K562 (cell line): ENCODE data around the gene ABLIM2. TPM values are rescaled to one million over a fixed set of nuclear protein-coding genes. Genes with fewer than 3 reads are reported as not detected.

Experiments
- ATAC-seq: fragments of 200-7000 bp; cut with Tn5 transposase; 3 replicates; pipeline ENCODE4 v1.9.1; 2020; ENCODE audit warnings: moderate library complexity
- BruUV-seq: library from RNA; stranded (reverse); fragments of 400-500 nt; replicated peaks from 2 replicates; lab custom pipeline; 2021; lab: Mats Ljungman, UMichigan
- CTCF ChIA-PET: fragments of 300-600 bp; formaldehyde crosslinking; extraction: SDS; loops from one replicate; lab custom pipeline; 2021; ENCODE audit warnings: low intra/inter-chr PET ratio; lab: Yijun Ruan, JAX
- POLR2A ChIA-PET: fragments of 300-600, 350-650 bp; sonication (Branson Sonifier 250); formaldehyde crosslinking; extraction: SDS; loops from one replicate; lab custom pipeline; 2021; ENCODE audit warnings: antibody characterized with exemption, inconsistent platforms; lab: Yijun Ruan, JAX
- DNase-seq, 4 experiments: peaks; one replicate each; pipeline versions ENCODE4 v3.0.0 to v3.0.0-alpha.2; 2011 to 2018; ENCODE audit warnings: low spot score in 3 of 4, mixed read lengths in 3 of 4; ENCODE audit errors: extremely low read depth in 1 of 4
- FAIRE-seq: peaks from 2 replicates; lab custom pipeline; 2011; peaks lifted over from hg19 to GRCh38; lab: Jason Lieb, UNC
- H2AFZ ChIP-seq: 2 replicates; pipeline ENCODE4 v1.6.0; 2011; ENCODE audit warnings: low read depth, low read length, control low read depth, inconsistent platforms
- H3K27ac ChIP-seq: fragments of 200-600 bp; 3 replicates; pipeline ENCODE4 v1.8.0; 2011; ENCODE audit warnings: low read depth, mild to moderate bottlenecking, control low read depth, inconsistent platforms, low read length, moderate library complexity, mixed read lengths; ENCODE audit errors: extremely low read depth
- H3K27me3 ChIP-seq, 2 experiments: fragments of 300-600 bp in 1 of 2; 2 replicates in 1 of 2; 3 replicates in 1 of 2; pipeline versions ENCODE4 v1.6.0 to v1.8.0; 2011; ENCODE audit warnings: inconsistent platforms in 2 of 2, low read length in 2 of 2, mild to moderate bottlenecking in 1 of 2, mixed read lengths in 1 of 2, moderate library complexity in 1 of 2; ENCODE audit not compliant: control insufficient read depth in 2 of 2, insufficient read depth in 2 of 2
- H3K36me3 ChIP-seq: fragments of 300-600 bp; 3 replicates; pipeline ENCODE4 v1.8.0; 2011; ENCODE audit warnings: mild to moderate bottlenecking, low read length, inconsistent platforms; ENCODE audit not compliant: control insufficient read depth, insufficient read depth
- H3K4me1 ChIP-seq, 2 experiments: fragments of 200-600 bp in 1 of 2; replicated peaks in 1 of 2; 2 replicates in 1 of 2; 3 replicates in 1 of 2; pipeline versions ENCODE4 v1.5.1 to v1.8.0; 2011; ENCODE audit warnings: inconsistent platforms in 2 of 2, low read length in 2 of 2, mild to moderate bottlenecking in 1 of 2, mixed read lengths in 1 of 2, moderate library complexity in 1 of 2; ENCODE audit not compliant: control insufficient read depth in 2 of 2, insufficient read depth in 2 of 2
- H3K4me2 ChIP-seq: 2 replicates; pipeline ENCODE4 v1.6.1; 2011; ENCODE audit warnings: low read length, control low read depth, inconsistent platforms, mixed read lengths; ENCODE audit not compliant: insufficient read depth
- H3K4me3 ChIP-seq: fragments of 200-600 bp; sonication (generic), shearing (Covaris generic); 2 replicates; pipeline ENCODE4 v1.5.1; 2016; ENCODE audit warnings: control low read depth, inconsistent platforms
- H3K79me2 ChIP-seq: fragments of 200-600 bp; 3 replicates; pipeline ENCODE4 v1.8.0; 2011; ENCODE audit warnings: low read length, inconsistent platforms; ENCODE audit not compliant: control insufficient read depth, insufficient read depth
- H3K9ac ChIP-seq, 2 experiments: 2 replicates each; pipeline versions ENCODE4 v1.6.0 to v1.6.1; 2011; ENCODE audit warnings: low read depth in 2 of 2, low read length in 2 of 2, control low read depth in 1 of 2, inconsistent platforms in 1 of 2, mild to moderate bottlenecking in 1 of 2, mixed read lengths in 1 of 2; ENCODE audit not compliant: insufficient read depth in 1 of 2
- H3K9me1 ChIP-seq: one replicate; pipeline ENCODE4 v1.6.0; 2011; ENCODE audit warnings: inconsistent platforms, mild to moderate bottlenecking, low read length, moderate library complexity; ENCODE audit not compliant: control insufficient read depth, insufficient read depth
- H3K9me3 ChIP-seq: replicated peaks from 2 replicates; pipeline ENCODE4 v1.5.1; 2011; ENCODE audit warnings: low read depth, low read length, inconsistent platforms; ENCODE audit not compliant: control insufficient read depth, insufficient read depth
- H4K20me1 ChIP-seq: replicated peaks from 2 replicates; pipeline ENCODE4 v1.6.1; 2011; ENCODE audit warnings: low read length, inconsistent platforms, mixed read lengths; ENCODE audit not compliant: control insufficient read depth, insufficient read depth
- CBFA2T2 ChIP-seq: fragments of 450-650 bp; conservative IDR thresholded peaks from 2 replicates; pipeline ENCODE4 v1.6.1; 2017; ENCODE audit warnings: mild to moderate bottlenecking
- DIDO1 ChIP-seq: fragments of 450-650 bp; IDR thresholded peaks from 2 replicates; pipeline ENCODE4 v1.6.1; 2016; ENCODE audit warnings: low read depth, missing biosample characterization, missing genetic modification characterization
- KLF16 ChIP-seq: IDR thresholded peaks from 2 replicates; pipeline ENCODE4 v1.6.1; 2016; ENCODE audit warnings: antibody characterized with exemption
- RAD21 ChIP-seq, 2 experiments: fragments of 250-450 bp in 1 of 2; fragments of 450-650 bp in 1 of 2; sonication (Bioruptor Pico) in 1 of 2; formaldehyde crosslinking in 1 of 2; IDR thresholded peaks in 1 of 2; conservative IDR thresholded peaks in 1 of 2; 2 replicates each; pipeline versions ENCODE4 v1.4.0 to v1.8.0; 2020 to 2022; ENCODE audit warnings: mild to moderate bottlenecking in 2 of 2, moderate library complexity in 1 of 2
- SRF ChIP-seq, 2 experiments: fragments of 250-450, 450-650 bp in 1 of 2; sonication (Bioruptor Pico) in 1 of 2; sonication (generic) in 1 of 2; formaldehyde crosslinking; IDR thresholded peaks; 2 replicates each; pipeline versions ENCODE4 v1.5.0 to v1.5.1; 2020 to 2022; ENCODE audit warnings: mild to moderate bottlenecking in 1 of 2, missing genetic modification reagents in 1 of 2
- ZFP36 ChIP-seq: fragments of 150-350 bp; IDR thresholded peaks from 2 replicates; pipeline ENCODE4 v1.6.1; 2018; ENCODE audit warnings: low read length, low read depth; ENCODE audit not compliant: partially characterized antibody
- ZNF436 ChIP-seq: fragments of 250-450, 450-650 bp; sonication (Bioruptor Pico); formaldehyde crosslinking; IDR thresholded peaks from 2 replicates; pipeline ENCODE4 v1.7.0; 2020; ENCODE audit warnings: mild to moderate bottlenecking
- WGBS: fragments of 100-300 bp; shearing (Covaris generic); methylation state at CpG from one replicate; pipeline ENCODE4 v1.1.6; 2016; ENCODE audit warnings: low coverage, mixed read lengths; ENCODE audit not compliant: insufficient coverage; ENCODE audit errors: missing lambda C conversion rate; 5-methylcytosine and 5-hydroxymethylcytosine counted together
- in situ Hi-C: fragments of 300-500 bp; cut with MboI; formaldehyde crosslinking; loops from 4 replicates; pipeline ENCODE4 v1.15.0; 2018; ENCODE audit warnings: inconsistent platforms, mixed read lengths
- intact Hi-C: fragments of 100-400 bp; cut with micrococcal nuclease; formaldehyde crosslinking; loops from 2 replicates; pipeline ENCODE4 v1.14.2; 2022
- polyA plus RNA-seq, 8 experiments: library from polyadenylated mRNA; depleted of rRNA in 4 of 8; stranded (reverse) in 5 of 8; unstranded in 3 of 8; fragments of >200 nt; fragmentation: Nextera tagmentation in 2 of 8; fragmentation: Illumina TruSeq in 1 of 8; extraction: Ambion mirVana in 2 of 8; extraction: Trizol in 1 of 8; gene quantifications; 2 replicates each; pipeline versions ENCODE4 v1.2.1 to v1.2.3, GENCODE V29; 2011 to 2014; ENCODE audit warnings: inconsistent platforms in 1 of 8, missing spikeins in 1 of 8
- total RNA-seq, 7 experiments: library from RNA; depleted of rRNA in 6 of 7; stranded (reverse); fragments of >200 nt in 6 of 7; fragmentation: Illumina TruSeq in 2 of 7; extraction: Trizol in 2 of 7; gene quantifications; 2 replicates each; pipeline versions ENCODE4 v1.2.1 to v1.2.3, GENCODE V29; 2011 to 2021; ENCODE audit warnings: low replicate concordance in 1 of 7
- TF ChIP-seq, protein P1 (sequence below), 3 experiments: IDR thresholded peaks in 2 of 3; conservative IDR thresholded peaks in 1 of 3; 2 replicates each; pipeline ENCODE4 v1.5.1; 2011 to 2012; ENCODE audit warnings: low read length in 3 of 3, mild to moderate bottlenecking in 3 of 3, control low read depth in 2 of 3, improper control_type of control experiment in 1 of 3, inconsistent platforms in 1 of 3, low read depth in 1 of 3, mixed read lengths in 1 of 3, moderate library complexity in 1 of 3; ENCODE audit not compliant: insufficient read depth in 2 of 3
- TF ChIP-seq, protein P2 (sequence below), 2 experiments: fragments of 450-650 bp; formaldehyde crosslinking in 1 of 2; IDR thresholded peaks; 2 replicates each; pipeline versions ENCODE4 v1.4.0 to v1.6.1; 2014 to 2020; ENCODE audit warnings: mild to moderate bottlenecking in 2 of 2, borderline replicate concordance in 1 of 2, low read depth in 1 of 2

Gene ABLIM2
- total and polyA plus RNA-seq, 9 of the 15 experiments (the other 6 are each of a cell fraction or from before 2014, with no cell fraction given): not detected

DNA sequence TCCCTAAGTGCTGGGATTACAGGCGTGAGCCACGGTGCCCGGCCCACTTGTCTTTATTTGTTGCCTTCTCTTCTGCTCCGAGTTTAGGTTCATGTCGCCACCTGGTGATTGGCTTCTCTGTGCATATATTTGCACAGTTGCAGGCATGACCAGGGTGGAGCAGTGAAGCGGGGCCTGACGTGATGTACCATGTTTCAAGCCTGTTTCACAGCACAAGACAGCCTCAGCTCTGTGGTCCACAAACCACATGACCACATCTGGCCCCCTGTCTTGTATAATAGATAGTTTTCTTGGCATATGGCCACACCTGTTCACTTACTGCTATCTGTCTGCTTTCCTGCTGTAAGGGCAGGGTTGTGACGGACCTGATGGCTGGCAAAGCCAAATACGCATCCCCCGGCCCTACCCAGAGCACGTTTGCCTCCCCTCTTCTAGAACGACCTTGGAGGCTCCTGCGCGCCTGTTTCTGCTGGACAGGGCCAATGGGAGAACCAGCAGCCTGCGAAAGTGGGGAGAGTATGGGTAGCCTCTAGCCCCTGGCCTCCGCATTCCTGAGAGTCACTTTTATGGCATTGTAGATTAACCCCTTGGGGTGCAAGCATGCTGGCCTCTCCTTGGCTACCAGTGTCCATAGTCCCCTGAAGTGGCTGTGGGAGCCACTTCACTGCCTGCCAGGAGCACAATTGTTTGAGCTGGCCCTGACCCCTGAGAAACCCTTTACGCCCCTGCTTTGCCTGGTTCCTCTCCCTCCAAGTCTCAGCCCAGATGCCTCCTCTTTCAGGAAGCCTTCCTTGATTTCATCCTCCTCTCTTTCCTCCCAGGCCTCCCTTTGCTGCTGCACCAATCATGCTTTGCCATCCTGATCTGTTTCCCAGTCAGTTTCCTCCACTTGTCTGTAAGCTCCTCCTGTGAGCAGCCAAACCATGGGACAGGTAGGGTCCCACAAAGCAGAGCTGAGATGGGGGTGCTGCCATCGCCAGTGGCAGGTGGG is 34.4 kb upstream of the ABLIM2 start:
- BruUV-seq: no TSS peak
- Histone ChIP-seq H3K4me2 (no peak overlapping the region), H3K36me3 (no peaks in the 10 kb centered on the region), H3K79me2 (no peaks in the 10 kb centered on the region), H3K27me3 (peaks cover 0 to 59% of the 10 kb centered on the region in 2 experiments; a peak in 2 of 5 replicates), H3K4me1 (peaks cover 2 to 25% of the 10 kb centered on the region in 2 experiments; a peak in 2 of 5 replicates), H4K20me1 (no peaks in the 10 kb centered on the region; the same call in 1 of the 2 replicates), H3K9me1 (no peaks in the 10 kb centered on the region), H2AFZ (no peak overlapping the region), H3K27ac (no peak overlapping the region), H3K4me3 (no peak overlapping the region), H3K9ac (no peak overlapping the region), H3K9me3 (no peaks in the 10 kb centered on the region)
- CTCF ChIA-PET: interaction anchor here (0.6 to 2.5 kb wide), 3 partner anchors 15 to 200 kb away, joined by 3 to 18 read pairs (median 6); no protein-coding TSS in a partner anchor
- WGBS: 32% methylated on average over 18 of the region's 18 CpGs
- peak in 1 of 4 experiments; percentile 18 for DNase-seq
- in situ Hi-C loops (no loop called here), intact Hi-C loops (no loop called here)
- POLR2A ChIA-PET: no interaction called here
- ATAC-seq: peak; percentile 48
- FAIRE-seq: peak; percentile 29
- peak; percentile 35 to 62; a peak in 3 of 4 replicates for TF ChIP-seq RAD21 (CRISPR knock-in tag; conservative IDR thresholded peaks at IDR 0.05 in 1 of 2, IDR thresholded peaks at IDR 0.05 in 1 of 2)
- TF ChIP-seq ZFP36: peak; percentile 98
- no peak for TF ChIP-seq DIDO1 (tag)
- TF ChIP-seq, protein P1, sequence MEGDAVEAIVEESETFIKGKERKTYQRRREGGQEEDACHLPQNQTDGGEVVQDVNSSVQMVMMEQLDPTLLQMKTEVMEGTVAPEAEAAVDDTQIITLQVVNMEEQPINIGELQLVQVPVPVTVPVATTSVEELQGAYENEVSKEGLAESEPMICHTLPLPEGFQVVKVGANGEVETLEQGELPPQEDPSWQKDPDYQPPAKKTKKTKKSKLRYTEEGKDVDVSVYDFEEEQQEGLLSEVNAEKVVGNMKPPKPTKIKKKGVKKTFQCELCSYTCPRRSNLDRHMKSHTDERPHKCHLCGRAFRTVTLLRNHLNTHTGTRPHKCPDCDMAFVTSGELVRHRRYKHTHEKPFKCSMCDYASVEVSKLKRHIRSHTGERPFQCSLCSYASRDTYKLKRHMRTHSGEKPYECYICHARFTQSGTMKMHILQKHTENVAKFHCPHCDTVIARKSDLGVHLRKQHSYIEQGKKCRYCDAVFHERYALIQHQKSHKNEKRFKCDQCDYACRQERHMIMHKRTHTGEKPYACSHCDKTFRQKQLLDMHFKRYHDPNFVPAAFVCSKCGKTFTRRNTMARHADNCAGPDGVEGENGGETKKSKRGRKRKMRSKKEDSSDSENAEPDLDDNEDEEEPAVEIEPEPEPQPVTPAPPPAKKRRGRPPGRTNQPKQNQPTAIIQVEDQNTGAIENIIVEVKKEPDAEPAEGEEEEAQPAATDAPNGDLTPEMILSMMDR (IDR thresholded peaks at IDR 0.05 in 2 of 3, conservative IDR thresholded peaks at IDR 0.05 in 1 of 3; ENCODE audit: insufficient read depth in 2 of 3, low read depth in 1 of 3, low read length in 3 of 3): peak in 2 of 3 experiments; percentile 15 to 42; a peak in 2 of 6 replicates
- TF ChIP-seq CBFA2T2: no peak
- TF ChIP-seq KLF16: no peak
- TF ChIP-seq ZNF436 (CRISPR knock-in tag): peak; percentile 87
- TF ChIP-seq, protein P2, sequence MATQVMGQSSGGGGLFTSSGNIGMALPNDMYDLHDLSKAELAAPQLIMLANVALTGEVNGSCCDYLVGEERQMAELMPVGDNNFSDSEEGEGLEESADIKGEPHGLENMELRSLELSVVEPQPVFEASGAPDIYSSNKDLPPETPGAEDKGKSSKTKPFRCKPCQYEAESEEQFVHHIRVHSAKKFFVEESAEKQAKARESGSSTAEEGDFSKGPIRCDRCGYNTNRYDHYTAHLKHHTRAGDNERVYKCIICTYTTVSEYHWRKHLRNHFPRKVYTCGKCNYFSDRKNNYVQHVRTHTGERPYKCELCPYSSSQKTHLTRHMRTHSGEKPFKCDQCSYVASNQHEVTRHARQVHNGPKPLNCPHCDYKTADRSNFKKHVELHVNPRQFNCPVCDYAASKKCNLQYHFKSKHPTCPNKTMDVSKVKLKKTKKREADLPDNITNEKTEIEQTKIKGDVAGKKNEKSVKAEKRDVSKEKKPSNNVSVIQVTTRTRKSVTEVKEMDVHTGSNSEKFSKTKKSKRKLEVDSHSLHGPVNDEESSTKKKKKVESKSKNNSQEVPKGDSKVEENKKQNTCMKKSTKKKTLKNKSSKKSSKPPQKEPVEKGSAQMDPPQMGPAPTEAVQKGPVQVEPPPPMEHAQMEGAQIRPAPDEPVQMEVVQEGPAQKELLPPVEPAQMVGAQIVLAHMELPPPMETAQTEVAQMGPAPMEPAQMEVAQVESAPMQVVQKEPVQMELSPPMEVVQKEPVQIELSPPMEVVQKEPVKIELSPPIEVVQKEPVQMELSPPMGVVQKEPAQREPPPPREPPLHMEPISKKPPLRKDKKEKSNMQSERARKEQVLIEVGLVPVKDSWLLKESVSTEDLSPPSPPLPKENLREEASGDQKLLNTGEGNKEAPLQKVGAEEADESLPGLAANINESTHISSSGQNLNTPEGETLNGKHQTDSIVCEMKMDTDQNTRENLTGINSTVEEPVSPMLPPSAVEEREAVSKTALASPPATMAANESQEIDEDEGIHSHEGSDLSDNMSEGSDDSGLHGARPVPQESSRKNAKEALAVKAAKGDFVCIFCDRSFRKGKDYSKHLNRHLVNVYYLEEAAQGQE (IDR thresholded peaks at IDR 0.05; ENCODE audit: borderline replicate concordance): peak; percentile 25; the same call in 1 of the 2 replicates
- TF ChIP-seq, protein P2 (CRISPR knock-in tag; IDR thresholded peaks at IDR 0.05; ENCODE audit: low read depth): no peak
- peak in 1 of 2 experiments; percentile 41; a peak in 1 of 4 replicates for TF ChIP-seq SRF (CRISPR knock-in tag; IDR thresholded peaks at IDR 0.05)
